GM23338 (cell line): ENCODE results near the gene LRRTM2.
A peak's percentile ranks its signal among the peaks of the same experiment; 100 is the strongest.

Experiments
- CREB1 ChIP-seq: fragments of 250-450 bp; sonication (Bioruptor Pico); IDR thresholded peaks from 2 replicates; pipeline ENCODE4 v1.5.0; 2020; ENCODE audit warnings: low read depth, mild to moderate bottlenecking, moderate library complexity
- CTCF ChIP-seq, 2 experiments: fragments of 200-600 bp in 1 of 2; sonication (generic) in 1 of 2; conservative IDR thresholded peaks; 2 replicates each; pipeline versions ENCODE4 v1.5.1 to v1.6.1; 2016 to 2017; ENCODE audit warnings: antibody characterized with exemption in 2 of 2, low read depth in 2 of 2, mild to moderate bottlenecking in 2 of 2, moderate library complexity in 1 of 2
- ETS1 ChIP-seq: IDR thresholded peaks from 2 replicates; pipeline ENCODE4 v1.6.1; 2016; ENCODE audit warnings: antibody characterized with exemption
- EZH2 ChIP-seq: fragments of 200-600 bp; sonication (generic); IDR thresholded peaks from one replicate; pipeline ENCODE4 v1.8.0; 2017; ENCODE audit warnings: antibody characterized with exemption, mild to moderate bottlenecking, low read depth; ENCODE audit not compliant: unreplicated experiment
- EZH2phosphoT487 ChIP-seq: fragments of 200-600 bp; sonication (generic); IDR thresholded peaks from one replicate; pipeline ENCODE4 v1.8.1; 2018; ENCODE audit warnings: antibody characterized with exemption; ENCODE audit not compliant: unreplicated experiment
- JUNB ChIP-seq: IDR thresholded peaks from one replicate; pipeline ENCODE4 v1.6.1; 2016; ENCODE audit warnings: antibody characterized with exemption; ENCODE audit not compliant: unreplicated experiment
- NANOG ChIP-seq: IDR thresholded peaks from 2 replicates; pipeline ENCODE4 v1.6.1; 2016; ENCODE audit warnings: antibody characterized with exemption, borderline replicate concordance
- POLR2AphosphoS5 ChIP-seq: IDR thresholded peaks from 2 replicates; pipeline ENCODE4 v1.6.1; 2016; ENCODE audit warnings: antibody characterized with exemption, low read depth
- STAT1 ChIP-seq: IDR thresholded peaks from one replicate; pipeline ENCODE4 v1.6.1; 2016; ENCODE audit warnings: antibody characterized with exemption; ENCODE audit not compliant: unreplicated experiment
- ZNF114 ChIP-seq: fragments of 250-450 bp; sonication (Bioruptor Pico); IDR thresholded peaks from 2 replicates; pipeline ENCODE4 v1.5.0; 2020; ENCODE audit warnings: mild to moderate bottlenecking, moderate library complexity
- ZNF331 ChIP-seq: fragments of 250-450 bp; sonication (Bioruptor Pico); IDR thresholded peaks from 2 replicates; pipeline ENCODE4 v1.5.0; 2020; ENCODE audit warnings: low read depth, mild to moderate bottlenecking, moderate library complexity
- TF ChIP-seq, protein P1 (sequence below): IDR thresholded peaks from one replicate; pipeline ENCODE4 v1.6.1; 2018; ENCODE audit warnings: antibody characterized with exemption; ENCODE audit not compliant: unreplicated experiment

DNA sequence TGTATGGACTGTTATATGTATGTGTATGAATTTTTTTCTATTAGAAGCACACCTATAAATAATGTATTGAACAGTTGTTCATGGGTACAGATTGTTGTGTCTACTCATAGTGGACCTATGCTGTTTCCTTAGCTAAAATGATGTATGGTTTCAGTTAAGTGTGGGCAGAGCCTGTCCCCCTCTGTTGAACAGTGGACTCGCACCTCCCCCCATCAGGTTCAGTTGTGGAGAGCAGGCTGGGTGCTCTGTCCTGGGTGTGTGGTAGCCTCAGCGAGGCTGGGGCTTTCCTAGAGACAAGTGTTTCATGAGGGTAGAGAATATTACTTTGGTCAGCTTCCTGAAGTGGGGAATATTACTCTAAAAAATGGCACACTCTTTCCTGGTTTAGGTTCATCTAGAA lies 47.4 kb upstream of the LRRTM2 start:
- TF ChIP-seq CTCF (conservative IDR thresholded peaks at IDR 0.05; ENCODE audit: low read depth in 2 of 2): peak in 1 of 2 experiments; percentile 29; a peak in 1 of 4 replicates
- TF ChIP-seq CREB1 (CRISPR knock-in tag): no peak
- no peak for TF ChIP-seq EZH2
- TF ChIP-seq, protein P1, sequence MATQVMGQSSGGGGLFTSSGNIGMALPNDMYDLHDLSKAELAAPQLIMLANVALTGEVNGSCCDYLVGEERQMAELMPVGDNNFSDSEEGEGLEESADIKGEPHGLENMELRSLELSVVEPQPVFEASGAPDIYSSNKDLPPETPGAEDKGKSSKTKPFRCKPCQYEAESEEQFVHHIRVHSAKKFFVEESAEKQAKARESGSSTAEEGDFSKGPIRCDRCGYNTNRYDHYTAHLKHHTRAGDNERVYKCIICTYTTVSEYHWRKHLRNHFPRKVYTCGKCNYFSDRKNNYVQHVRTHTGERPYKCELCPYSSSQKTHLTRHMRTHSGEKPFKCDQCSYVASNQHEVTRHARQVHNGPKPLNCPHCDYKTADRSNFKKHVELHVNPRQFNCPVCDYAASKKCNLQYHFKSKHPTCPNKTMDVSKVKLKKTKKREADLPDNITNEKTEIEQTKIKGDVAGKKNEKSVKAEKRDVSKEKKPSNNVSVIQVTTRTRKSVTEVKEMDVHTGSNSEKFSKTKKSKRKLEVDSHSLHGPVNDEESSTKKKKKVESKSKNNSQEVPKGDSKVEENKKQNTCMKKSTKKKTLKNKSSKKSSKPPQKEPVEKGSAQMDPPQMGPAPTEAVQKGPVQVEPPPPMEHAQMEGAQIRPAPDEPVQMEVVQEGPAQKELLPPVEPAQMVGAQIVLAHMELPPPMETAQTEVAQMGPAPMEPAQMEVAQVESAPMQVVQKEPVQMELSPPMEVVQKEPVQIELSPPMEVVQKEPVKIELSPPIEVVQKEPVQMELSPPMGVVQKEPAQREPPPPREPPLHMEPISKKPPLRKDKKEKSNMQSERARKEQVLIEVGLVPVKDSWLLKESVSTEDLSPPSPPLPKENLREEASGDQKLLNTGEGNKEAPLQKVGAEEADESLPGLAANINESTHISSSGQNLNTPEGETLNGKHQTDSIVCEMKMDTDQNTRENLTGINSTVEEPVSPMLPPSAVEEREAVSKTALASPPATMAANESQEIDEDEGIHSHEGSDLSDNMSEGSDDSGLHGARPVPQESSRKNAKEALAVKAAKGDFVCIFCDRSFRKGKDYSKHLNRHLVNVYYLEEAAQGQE: no peak
- no peak for TF ChIP-seq POLR2AphosphoS5
- TF ChIP-seq EZH2phosphoT487: no peak
- no peak for TF ChIP-seq NANOG
- no peak for TF ChIP-seq ZNF114
- TF ChIP-seq ZNF331 (CRISPR knock-in tag): no peak
- no peak for TF ChIP-seq ETS1
- TF ChIP-seq JUNB: no peak
- TF ChIP-seq STAT1: no peak
